Measurements from ENCODE around the gene CD58. TPM values are rescaled to one million over a fixed set of nuclear protein-coding genes. Genes with fewer than 3 reads are reported as not detected.

Gene CD58
- total RNA-seq, 1 experiment from 2014 or later = 18.9 TPM

GRCh38 chr1:116513956-116514355 is 56.9 kb downstream of the CD58 start:
- Mint-ChIP-seq H3K9me3 (ENCODE audit: low read depth, unreplicated experiment) (peaks cover 6% of the 10 kb centered on the region), H3K27ac (ENCODE audit: unreplicated experiment) (no peak overlapping the region), H3K27me3 (ENCODE audit: unreplicated experiment) (no peaks in the 10 kb centered on the region), H3K4me1 (ENCODE audit: low read depth, unreplicated experiment) (peaks cover 55% of the 10 kb centered on the region), H3K4me3 (ENCODE audit: low read depth, unreplicated experiment) (no peak overlapping the region), H3K36me3 (ENCODE audit: insufficient read depth, unreplicated experiment) (peaks cover 20% of the 10 kb centered on the region)
- BruUV-seq (replicated peaks) = no TSS peak
- CTCF ChIA-PET = no interaction called here
- no peak for TF ChIP-seq CTCF (IDR thresholded peaks at IDR 0.05; ENCODE audit: unreplicated experiment)
- intact Hi-C loops (cut with micrococcal nuclease; ENCODE audit: unreplicated experiment) = no loop called here
- no peak for DNase-seq

GRCh38 chr1:116511459-116512019 is 59.3 kb downstream of the CD58 start:
- Mint-ChIP-seq H3K27ac (ENCODE audit: unreplicated experiment) (peak overlapping the region; percentile 22), H3K9me3 (ENCODE audit: low read depth, unreplicated experiment) (peaks cover 6% of the 10 kb centered on the region), H3K27me3 (ENCODE audit: unreplicated experiment) (no peaks in the 10 kb centered on the region), H3K36me3 (ENCODE audit: insufficient read depth, unreplicated experiment) (peaks cover 10% of the 10 kb centered on the region), H3K4me1 (ENCODE audit: low read depth, unreplicated experiment) (peaks cover 57% of the 10 kb centered on the region), H3K4me3 (ENCODE audit: low read depth, unreplicated experiment) (no peak overlapping the region)
- intact Hi-C loops (cut with micrococcal nuclease; ENCODE audit: unreplicated experiment) = no loop called here
- no peak for TF ChIP-seq CTCF (IDR thresholded peaks at IDR 0.05; ENCODE audit: unreplicated experiment)
- no peak for DNase-seq
- BruUV-seq (replicated peaks) = no TSS peak
- CTCF ChIA-PET = no interaction called here

GRCh38 chr1:116510361-116510760 is 60.5 kb downstream of the CD58 start:
- no peak for TF ChIP-seq CTCF (IDR thresholded peaks at IDR 0.05; ENCODE audit: unreplicated experiment)
- Mint-ChIP-seq H3K4me1 (ENCODE audit: low read depth, unreplicated experiment) (peaks cover 49% of the 10 kb centered on the region), H3K36me3 (ENCODE audit: insufficient read depth, unreplicated experiment) (peaks cover 10% of the 10 kb centered on the region), H3K27me3 (ENCODE audit: unreplicated experiment) (no peaks in the 10 kb centered on the region), H3K27ac (ENCODE audit: unreplicated experiment) (no peak overlapping the region), H3K9me3 (ENCODE audit: low read depth, unreplicated experiment) (peaks cover 6% of the 10 kb centered on the region), H3K4me3 (ENCODE audit: low read depth, unreplicated experiment) (no peak overlapping the region)
- intact Hi-C loops (cut with micrococcal nuclease; ENCODE audit: unreplicated experiment) = no loop called here
- CTCF ChIA-PET = no interaction called here
- no TSS peak for BruUV-seq (replicated peaks)
- no peak for DNase-seq

GRCh38 chr1:116508984-116509980 is 61.5 kb downstream of the CD58 start:
- CTCF ChIA-PET = interaction anchor here (0.7 kb wide), 1 partner anchor 151 kb away, joined by 3 read pairs; no protein-coding TSS in a partner anchor
- H3K9me3 Mint-ChIP-seq (ENCODE audit: low read depth, unreplicated experiment) = peaks cover 6% of the 10 kb centered on the region
- intact Hi-C loops (cut with micrococcal nuclease; ENCODE audit: unreplicated experiment) = loop anchor here (5.0 kb wide), 1 partner anchor 58 kb away; no protein-coding TSS in a partner anchor
- peak overlapping the region; percentile 94 for H3K27ac Mint-ChIP-seq (ENCODE audit: unreplicated experiment)
- TF ChIP-seq CTCF (IDR thresholded peaks at IDR 0.05; ENCODE audit: unreplicated experiment) = no peak
- peak; percentile 41 for DNase-seq
- H3K27me3 Mint-ChIP-seq (ENCODE audit: unreplicated experiment) = no peaks in the 10 kb centered on the region
- peak overlapping the region; percentile 37 for H3K4me3 Mint-ChIP-seq (ENCODE audit: low read depth, unreplicated experiment)
- no TSS peak for BruUV-seq (replicated peaks)
- H3K4me1 Mint-ChIP-seq (ENCODE audit: low read depth, unreplicated experiment) = peaks cover 50% of the 10 kb centered on the region
- peaks cover 10% of the 10 kb centered on the region for H3K36me3 Mint-ChIP-seq (ENCODE audit: insufficient read depth, unreplicated experiment)

Measured in Calu3 (cell line).